ENCODE data around the gene PCDH9.

GRCh38 chr13:66378894-66379293 is 851.2 kb downstream of the PCDH9 start:
- TF ChIP-seq, protein P1, sequence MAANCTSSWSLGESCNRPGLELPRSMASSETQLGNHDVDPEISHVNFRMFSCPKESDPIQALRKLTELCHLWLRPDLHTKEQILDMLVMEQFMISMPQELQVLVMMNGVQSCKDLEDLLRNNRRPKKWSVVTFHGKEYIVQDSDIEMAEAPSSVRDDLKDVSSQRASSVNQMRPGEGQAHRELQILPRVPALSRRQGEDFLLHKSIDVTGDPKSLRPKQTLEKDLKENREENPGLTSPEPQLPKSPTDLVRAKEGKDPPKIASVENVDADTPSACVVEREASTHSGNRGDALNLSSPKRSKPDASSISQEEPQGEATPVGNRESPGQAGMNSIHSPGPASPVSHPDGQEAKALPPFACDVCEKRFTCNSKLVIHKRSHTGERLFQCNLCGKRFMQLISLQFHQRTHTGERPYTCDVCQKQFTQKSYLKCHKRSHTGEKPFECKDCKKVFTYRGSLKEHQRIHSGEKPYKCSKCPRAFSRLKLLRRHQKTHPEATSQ (CRISPR knock-in tag; IDR thresholded peaks at IDR 0.05; ENCODE audit: borderline replicate concordance): no peak
- no peak for TF ChIP-seq CTCF (CRISPR knock-in tag; IDR thresholded peaks at IDR 0.05)
- no peak for TF ChIP-seq POLR2AphosphoS5 (IDR thresholded peaks at IDR 0.05; ENCODE audit: low read depth, low read length)
- TF ChIP-seq ZNF510 (CRISPR knock-in tag; IDR thresholded peaks at IDR 0.05; ENCODE audit: low read depth): no peak
- no peak for TF ChIP-seq ZBTB26 (CRISPR knock-in tag; IDR thresholded peaks at IDR 0.05; ENCODE audit: borderline replicate concordance)
- TF ChIP-seq ZNF205 (CRISPR knock-in tag; IDR thresholded peaks at IDR 0.05): no peak
- TF ChIP-seq MYC (CRISPR knock-in tag; IDR thresholded peaks at IDR 0.05; ENCODE audit: borderline replicate concordance): no peak
- no peak for TF ChIP-seq NR2C2 (CRISPR knock-in tag; IDR thresholded peaks at IDR 0.05; ENCODE audit: borderline replicate concordance)
- no peak for TF ChIP-seq CEBPB (IDR thresholded peaks at IDR 0.05; ENCODE audit: borderline replicate concordance, low read depth, low read length)
- TF ChIP-seq ZNF484 (CRISPR knock-in tag; IDR thresholded peaks at IDR 0.05; ENCODE audit: borderline replicate concordance, low read depth): no peak
- TF ChIP-seq DMAP1 (CRISPR knock-in tag; IDR thresholded peaks at IDR 0.05): no peak
- TF ChIP-seq, protein P2, sequence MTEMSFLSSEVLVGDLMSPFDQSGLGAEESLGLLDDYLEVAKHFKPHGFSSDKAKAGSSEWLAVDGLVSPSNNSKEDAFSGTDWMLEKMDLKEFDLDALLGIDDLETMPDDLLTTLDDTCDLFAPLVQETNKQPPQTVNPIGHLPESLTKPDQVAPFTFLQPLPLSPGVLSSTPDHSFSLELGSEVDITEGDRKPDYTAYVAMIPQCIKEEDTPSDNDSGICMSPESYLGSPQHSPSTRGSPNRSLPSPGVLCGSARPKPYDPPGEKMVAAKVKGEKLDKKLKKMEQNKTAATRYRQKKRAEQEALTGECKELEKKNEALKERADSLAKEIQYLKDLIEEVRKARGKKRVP (CRISPR knock-in tag; IDR thresholded peaks at IDR 0.05): no peak
- TF ChIP-seq ZSCAN30 (CRISPR knock-in tag; IDR thresholded peaks at IDR 0.05): no peak
